DND-41 (cell line): ENCODE measurements around the gene ABCD4.

Experiments
- EZH2 ChIP-seq: IDR thresholded peaks from 3 replicates; pipeline ENCODE4 v1.6.1; 2012; ENCODE audit warnings: borderline replicate concordance, low read depth, mild to moderate bottlenecking, moderate library complexity, low read length, inconsistent platforms; ENCODE audit not compliant: severe bottlenecking
- TF ChIP-seq, protein P1 (sequence below): IDR thresholded peaks from 2 replicates; pipeline ENCODE4 v1.5.1; 2012; ENCODE audit warnings: borderline replicate concordance, low read length, moderate library complexity, mild to moderate bottlenecking; ENCODE audit not compliant: poor library complexity, severe bottlenecking; ENCODE audit errors: extremely low read depth

DNA sequence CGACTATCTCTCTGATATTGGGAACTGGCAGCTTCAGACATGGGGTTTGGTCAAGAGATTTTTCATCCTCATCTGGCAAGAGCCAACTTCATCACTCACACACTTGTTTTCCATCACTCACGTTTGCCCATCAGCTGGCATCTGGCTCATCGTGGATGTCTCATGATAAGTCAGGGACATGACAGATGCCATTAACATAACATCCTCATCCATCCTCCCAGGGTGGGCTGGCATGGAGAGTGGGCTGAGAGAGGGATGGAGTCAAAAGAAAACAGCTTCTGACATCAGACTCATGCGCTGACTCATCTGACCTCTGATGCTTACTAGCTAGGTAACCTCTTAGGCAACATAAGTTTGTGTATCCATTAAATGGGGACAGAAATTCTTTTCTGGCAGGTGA, 65.3 kb downstream of the ABCD4 start:
- TF ChIP-seq, protein P1, sequence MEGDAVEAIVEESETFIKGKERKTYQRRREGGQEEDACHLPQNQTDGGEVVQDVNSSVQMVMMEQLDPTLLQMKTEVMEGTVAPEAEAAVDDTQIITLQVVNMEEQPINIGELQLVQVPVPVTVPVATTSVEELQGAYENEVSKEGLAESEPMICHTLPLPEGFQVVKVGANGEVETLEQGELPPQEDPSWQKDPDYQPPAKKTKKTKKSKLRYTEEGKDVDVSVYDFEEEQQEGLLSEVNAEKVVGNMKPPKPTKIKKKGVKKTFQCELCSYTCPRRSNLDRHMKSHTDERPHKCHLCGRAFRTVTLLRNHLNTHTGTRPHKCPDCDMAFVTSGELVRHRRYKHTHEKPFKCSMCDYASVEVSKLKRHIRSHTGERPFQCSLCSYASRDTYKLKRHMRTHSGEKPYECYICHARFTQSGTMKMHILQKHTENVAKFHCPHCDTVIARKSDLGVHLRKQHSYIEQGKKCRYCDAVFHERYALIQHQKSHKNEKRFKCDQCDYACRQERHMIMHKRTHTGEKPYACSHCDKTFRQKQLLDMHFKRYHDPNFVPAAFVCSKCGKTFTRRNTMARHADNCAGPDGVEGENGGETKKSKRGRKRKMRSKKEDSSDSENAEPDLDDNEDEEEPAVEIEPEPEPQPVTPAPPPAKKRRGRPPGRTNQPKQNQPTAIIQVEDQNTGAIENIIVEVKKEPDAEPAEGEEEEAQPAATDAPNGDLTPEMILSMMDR: no peak
- no peak for TF ChIP-seq EZH2
